GM19395 (cell line): ENCODE results near the gene SMAD4.
"Not testable (repeated sequence)": the region's sequence is repeated elsewhere in the genome, so short reads cannot be mapped to it uniquely, and the experiment has no call there.

Experiments used
- ATAC-seq: cut with Tn5 transposase; IDR thresholded peaks from one replicate; pipeline ENCODE4 v1.9.1; 2021; ENCODE audit warnings: mild to moderate bottlenecking, moderate library complexity; ENCODE audit not compliant: unreplicated experiment

SMAD4 gene

DNA sequence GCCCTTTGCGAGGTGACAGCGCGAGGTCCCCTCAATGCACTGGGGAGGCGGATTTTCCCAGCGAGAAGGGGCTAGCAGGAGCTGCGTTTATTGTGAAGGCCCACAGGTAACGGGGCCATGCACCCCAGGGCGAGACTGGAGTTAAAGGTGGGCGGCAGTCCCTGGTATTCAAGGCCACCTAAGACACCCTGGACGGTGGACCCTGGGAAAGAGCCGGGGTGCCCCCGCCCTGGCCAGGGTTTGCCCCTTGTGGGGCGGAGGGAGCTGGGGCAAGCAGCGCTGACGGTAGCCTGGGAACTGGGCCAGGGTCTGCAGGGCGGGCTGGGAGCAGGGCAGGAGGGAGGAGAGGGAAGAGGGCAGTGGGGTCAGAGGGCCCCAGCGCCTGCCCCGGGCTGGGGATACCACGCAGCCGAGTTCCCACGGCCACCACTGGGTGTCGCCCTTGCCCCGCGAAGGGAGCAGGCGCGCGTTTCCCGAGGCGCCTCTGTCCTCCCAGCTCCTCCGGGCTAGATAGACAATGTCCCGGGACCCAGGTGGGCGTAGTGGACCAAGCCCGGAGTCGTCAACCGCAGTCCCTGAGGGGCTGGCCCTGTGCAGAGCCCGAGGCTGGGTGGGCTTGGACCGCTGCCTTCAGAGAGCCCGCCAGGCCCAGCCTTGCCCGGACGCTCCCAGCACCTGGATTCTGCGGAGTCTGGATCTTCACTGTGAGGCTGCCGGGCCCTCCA is 80.2 kb downstream of the SMAD4 start:
- peak; percentile 92 for ATAC-seq

DNA sequence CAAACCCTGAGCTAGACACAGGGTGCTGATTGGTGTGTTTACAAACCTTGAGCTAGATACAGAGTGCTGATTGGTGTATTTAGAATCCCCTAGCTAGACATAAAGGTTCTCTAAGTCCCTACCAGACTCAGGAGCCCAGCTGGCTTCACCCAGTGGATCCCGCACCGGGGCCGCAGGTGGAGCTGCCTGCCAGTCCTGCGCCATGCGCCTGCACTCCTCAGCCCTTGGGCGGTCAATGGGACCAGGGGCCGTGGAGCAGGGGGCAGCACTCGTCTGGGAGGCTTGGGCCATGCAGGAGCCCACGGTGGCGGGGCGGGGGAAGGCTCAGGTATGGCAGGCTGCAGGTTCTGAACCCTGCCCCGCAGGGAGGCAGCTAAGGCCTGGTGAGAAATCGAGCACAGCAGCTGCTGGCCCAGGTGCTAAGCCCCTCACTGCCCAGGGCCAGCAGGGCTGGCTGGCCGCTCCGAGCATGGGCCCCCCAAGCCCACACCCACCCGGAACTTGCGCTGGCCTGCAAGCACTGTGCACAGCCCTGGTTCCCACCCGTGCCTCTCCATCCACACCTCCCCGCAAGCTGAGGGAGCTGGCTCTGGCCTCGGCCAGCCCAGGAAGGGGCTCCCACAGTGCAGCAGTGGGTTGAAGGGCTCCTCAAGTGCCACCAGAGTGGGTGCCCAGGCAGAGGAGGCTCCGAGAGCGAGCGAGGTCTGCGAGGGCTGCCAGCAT is 81.8 kb downstream of the SMAD4 start:
- not testable (repeated sequence) for ATAC-seq

DNA sequence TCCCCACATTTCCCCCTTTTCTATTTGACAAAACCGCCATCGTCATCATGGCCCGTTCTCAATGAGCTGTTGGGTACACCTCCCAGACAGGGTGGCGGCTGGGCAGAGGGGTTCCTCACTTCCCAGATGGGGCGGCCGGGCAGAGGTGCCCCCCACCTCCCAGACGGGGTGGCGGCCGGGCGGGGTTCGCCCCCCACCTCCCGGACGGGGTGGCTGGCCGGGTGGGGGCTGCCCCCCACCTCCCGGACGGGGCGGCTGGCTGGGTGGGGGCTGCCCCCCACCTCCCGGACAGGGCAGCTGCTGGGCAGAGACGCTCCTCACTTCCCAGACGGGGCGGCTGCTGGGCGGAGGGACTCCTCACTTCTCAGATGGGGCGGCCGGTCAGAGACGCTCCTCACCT is 87.0 kb downstream of the SMAD4 start:
- ATAC-seq = not testable (repeated sequence)

DNA sequence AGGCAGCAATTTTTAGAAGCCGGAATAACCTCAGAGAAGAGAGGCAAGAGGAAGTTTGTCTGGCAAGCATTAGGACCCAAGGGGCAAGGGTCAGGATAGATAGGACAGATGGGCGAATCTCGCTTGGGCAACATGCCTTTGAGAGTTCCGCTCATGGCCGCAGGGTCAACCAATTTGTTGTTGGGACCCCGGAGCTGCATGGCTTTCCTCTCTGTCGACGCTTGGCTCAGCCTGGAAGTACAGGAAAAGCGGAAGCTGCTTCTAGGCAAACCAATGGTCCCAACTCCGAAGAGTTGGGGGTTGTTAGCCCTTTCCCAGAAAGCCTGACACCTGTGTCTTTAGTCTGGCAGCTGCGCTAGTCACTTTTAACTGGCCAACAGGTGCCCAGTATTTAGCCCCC is 89.5 kb downstream of the SMAD4 start:
- not testable (repeated sequence) for ATAC-seq

DNA sequence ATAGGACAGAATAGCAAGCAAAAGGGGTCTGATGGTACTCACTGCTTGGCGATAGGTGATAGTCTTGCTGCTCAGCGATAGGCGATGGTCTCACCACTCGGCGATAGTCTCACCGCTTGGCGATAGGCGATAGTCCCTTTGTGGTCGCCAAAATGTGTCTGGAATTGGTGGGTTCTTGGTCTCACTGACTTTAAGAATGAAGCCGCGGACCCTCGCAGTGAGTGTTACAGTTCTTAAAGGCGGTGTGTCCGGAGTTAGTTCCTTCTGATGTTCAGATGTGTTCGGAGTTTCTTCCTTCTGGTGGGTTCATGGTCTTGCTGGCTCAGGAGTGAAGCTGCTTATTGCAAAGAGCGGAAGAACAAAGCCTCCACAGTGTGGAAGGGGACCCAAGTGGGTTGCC is 90.0 kb downstream of the SMAD4 start:
- not testable (repeated sequence) for ATAC-seq

DNA sequence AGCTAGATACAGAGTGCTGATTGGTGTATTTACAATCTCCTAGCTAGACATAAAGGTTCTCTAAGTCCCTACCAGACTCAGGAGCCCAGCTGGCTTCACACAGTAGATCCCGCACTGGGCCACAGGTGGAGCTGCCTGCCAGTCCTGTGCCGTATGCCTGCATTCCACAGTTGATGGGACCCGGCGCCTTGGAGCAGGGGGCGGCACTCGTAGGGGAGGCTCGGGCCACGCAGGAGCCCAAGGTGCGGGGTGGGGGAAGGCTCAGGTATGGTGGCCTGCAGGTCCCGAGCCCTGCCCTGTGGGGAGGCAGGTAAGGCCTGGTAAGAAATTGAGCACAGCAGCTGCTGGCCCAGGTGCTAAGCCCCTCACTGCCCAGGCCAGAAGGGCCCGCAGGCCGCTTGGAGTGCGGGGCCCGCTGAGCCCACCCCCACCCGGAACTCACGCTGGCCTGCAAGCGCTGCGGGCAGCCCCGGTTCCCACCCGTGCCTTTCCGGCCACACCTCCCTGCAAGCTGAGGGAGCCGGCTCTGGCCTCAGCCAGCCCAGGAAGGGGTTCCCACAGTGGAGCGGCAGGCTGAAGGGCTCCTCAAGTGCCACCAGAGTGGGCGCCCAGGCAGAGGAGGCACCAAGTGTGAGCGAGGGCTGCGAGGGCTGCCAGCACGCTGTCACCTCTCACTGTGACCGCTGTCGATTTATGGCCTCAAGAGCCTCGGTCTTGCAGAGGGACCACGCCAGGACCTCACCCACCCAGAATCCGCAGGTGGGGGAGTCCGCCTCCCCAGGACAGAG is 91.0 kb downstream of the SMAD4 start:
- no peak for ATAC-seq

DNA sequence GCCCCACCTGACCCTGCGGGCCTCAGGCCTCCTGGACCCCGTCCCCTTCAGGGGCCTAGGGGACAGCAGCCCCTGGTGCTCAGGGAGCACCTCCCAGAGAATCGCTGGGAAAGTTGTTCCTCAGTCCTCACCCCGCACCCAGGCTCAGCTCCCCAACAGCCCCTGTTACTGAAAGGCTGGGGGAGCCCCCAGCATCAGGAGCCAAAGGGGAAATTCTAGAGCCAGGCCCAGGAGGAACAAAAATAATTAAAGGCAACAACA is 91.5 kb downstream of the SMAD4 start:
- ATAC-seq = no peak

DNA sequence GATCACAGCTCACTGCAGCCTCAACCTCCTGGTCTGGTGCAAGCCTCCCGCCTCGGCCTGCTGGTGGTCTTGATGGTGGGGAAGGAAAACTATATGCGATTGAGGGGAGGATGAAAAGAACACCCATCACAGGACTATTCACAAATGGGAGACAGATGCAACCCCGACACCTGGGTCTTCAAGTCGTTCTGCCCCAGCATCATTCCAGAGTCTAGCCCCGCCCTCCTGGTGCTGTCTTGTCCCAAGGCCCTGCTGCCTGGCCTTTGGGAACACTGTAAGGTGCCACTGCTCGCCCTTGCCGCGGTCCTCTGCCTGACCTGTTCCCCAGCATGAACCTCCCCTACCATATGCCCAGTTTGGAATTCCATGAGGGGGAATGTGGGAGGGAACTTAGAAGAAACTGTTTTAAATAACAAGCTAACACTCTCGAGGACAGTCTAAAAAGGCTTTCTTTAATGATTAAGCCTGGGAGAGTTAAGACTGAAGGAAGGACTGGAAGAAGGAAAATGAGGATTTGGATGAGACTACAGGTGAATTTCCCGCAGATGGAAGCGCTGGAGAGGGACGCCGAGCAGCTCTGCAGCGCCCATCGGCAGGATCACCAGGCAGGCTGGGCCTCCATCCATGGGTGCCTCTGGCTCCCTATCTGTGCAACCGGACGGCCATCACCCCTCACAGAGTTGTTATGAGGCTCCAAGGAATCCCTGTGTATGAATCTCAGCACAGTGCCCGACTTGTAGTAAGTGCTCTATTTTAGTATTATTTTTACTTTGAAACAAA is 92.4 kb downstream of the SMAD4 start:
- no peak for ATAC-seq

DNA sequence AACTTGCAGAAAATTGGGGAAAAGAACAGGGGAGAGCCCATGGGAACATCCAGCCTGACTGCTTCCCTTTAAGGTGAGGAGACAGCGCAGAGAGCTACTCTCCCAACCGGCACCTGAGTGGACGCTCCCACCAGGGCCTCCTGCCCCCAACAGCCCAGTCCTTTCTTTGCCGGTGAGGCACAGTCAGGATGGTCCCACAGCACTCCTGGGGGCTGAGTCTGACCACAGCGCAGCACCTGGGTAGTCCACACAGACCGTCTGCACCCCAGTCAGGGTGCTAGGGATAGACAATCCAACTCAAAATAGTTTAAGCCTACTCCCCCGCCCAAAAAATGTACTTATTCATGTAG is 93.0 kb downstream of the SMAD4 start:
- no peak for ATAC-seq

DNA sequence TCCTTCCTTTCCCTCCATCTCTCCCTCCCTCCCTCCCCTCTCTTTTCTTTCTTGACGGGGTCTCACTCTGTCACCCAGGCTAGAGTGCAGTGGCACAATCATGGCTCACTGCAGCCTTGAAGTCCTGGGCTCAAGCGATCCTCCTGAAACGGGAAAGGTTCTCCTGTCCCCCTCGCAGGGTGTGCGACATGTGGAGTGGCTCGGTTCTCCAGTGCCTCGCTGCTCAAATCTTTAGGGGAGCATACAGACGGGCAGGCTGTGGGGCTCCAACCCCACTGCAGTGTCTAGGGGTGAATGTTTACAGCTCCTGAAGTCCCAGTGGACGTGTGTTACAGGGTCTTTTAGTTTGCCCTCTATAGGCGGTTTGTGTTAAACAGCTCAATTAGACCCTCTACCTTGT is 93.5 kb downstream of the SMAD4 start:
- no peak for ATAC-seq

DNA sequence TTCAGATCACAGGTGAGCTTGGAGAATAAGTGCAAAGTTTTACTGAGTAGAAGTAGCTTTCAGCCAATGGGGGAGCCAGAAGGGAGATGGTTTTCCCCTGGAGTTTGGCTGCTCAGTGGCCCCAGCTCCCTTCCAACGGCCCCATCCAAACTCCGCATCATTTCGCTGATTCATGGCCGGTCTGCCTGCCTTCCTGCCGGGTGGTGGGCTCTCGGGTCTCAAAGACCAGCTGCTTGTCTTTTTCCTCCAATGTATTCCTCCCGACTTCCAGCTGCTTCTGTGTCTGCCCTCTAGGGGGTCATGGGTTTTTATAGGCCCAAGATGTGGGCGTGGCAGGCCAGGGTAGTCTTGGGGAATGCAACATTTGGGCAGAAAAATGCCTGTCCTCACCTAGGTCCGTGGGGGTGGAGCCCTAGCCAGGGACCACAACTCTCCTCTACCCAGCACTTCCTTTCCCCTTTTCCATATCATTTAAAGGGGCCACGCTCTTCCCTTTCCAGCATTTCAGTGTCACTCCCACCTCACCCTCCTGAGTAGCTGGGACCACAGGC is 94.0 kb downstream of the SMAD4 start:
- no peak for ATAC-seq

DNA sequence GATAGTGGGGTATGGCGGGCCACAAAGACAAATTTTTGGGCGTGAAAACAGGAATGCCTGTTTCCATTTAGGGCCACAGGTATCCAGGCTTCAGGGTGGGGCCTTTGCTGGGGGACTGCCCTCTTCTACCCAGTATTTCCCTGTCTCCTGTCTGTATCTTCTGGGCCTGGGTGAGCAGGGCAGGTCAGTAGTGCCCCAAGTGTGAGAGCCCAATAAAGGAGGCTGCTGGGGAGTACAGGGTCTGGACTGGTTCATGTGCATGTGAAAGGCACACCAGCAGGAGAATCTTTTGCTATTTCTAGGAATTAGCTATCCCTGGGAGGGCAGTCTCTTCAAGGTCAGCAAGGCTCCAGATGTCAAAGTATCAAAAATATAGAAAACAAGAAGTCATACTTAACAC is 96.0 kb downstream of the SMAD4 start:
- ATAC-seq = no peak

DNA sequence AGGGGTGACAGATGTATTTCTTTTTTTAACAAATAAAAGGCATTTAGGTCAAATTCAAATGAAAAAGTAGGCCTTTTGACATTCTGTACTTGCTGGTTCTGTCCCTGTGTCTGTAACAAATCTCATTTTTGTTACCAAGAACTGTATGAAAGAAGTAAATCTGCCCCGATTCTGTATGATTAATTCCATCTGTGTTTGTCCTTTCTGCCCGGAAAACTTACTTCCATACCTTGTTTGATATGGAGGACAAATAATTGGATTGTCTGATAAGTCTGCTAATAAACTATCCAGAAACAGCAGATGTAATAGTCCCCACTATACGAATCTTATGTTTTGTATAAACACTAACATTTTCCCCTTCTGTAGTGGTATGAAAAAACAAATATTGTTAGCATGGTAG is 97.7 kb downstream of the SMAD4 start:
- ATAC-seq = no peak

DNA sequence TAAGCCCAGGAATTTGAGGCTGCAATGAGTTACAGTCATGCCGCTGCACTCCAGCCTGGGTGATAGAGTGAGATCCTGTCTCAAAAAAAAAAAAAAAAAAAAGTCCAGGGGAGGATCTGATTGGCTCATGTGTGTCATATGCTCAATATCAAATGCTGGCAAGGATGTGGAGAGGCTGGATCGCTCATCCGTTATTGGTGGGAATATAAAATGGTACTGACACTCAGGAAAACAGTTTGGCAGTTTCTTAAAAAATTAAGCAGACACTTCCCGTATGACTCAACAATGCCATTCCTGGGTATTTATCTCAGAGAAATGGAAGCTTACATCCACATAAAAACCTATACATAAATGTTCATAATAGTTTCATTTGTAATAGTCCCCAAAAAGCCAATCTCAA is 98.5 kb downstream of the SMAD4 start:
- no peak for ATAC-seq

DNA sequence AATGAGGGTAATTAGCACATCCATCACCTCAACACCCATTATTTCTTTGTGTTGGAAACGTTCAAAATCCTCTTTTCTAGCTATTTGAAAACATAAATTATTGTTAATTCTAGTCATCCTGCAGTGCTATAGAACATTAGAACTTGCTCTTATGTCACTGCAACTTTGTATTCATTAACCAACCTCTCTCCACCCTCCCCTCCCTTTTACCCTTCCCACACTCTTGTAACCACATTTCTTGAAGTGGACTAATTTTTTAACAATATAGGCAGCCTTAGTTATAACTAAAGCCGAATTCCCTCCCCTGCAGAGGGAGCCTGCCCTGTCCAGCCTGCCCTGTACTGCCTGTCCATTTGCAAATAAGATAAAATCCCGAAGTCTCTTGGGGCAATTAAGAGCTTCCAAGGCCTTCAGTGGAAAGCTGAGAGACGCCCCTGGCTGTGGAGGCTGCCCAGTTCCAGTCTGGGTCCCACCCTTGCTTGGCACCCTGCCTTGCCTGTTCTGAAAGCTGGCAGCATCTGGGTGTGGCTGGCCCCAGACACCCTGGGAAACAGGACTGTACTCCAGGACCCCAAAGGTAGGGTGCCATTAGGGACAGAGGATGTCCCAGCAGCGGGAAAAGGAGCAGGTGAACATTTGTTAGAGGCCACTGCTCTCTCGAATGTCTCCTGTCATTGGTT is 102.4 kb downstream of the SMAD4 start:
- no peak for ATAC-seq

DNA sequence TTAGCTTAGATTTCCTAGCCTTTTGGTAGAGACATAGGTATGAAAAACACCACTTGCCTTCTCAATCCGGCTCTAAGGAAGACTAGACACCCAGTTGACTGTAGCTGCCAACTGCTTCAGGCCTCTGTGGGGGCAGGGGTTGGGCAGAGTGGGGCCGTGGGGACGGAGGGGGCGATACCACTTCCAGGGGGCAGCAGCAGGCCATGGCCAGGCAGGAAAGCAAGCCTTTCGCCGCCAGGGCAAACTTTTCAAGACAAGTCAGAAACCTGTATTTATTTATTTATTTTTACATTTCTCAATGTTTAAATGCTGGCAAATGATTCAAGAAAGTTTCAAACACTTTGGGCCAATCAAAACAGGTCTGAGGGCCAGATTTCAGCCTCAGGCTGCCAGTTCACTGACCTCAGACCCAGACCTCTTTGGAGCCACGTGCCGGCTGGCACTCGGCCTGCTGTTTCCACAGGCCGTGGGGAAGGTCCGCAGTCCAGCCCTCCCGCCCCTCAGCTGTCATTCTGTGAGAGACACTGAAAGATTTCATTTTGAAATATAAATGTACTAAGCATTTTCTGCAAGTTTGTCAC is 103.7 kb downstream of the SMAD4 start:
- ATAC-seq = no peak
